ENCODE measurements around the gene MKRN3. TPM values are rescaled to one million over a fixed set of nuclear protein-coding genes. Genes with fewer than 3 reads are reported as not detected.

Gene MKRN3
- total RNA-seq, 2 donors from 2014 or later: 1.8 TPM; not detected in 1

DNA sequence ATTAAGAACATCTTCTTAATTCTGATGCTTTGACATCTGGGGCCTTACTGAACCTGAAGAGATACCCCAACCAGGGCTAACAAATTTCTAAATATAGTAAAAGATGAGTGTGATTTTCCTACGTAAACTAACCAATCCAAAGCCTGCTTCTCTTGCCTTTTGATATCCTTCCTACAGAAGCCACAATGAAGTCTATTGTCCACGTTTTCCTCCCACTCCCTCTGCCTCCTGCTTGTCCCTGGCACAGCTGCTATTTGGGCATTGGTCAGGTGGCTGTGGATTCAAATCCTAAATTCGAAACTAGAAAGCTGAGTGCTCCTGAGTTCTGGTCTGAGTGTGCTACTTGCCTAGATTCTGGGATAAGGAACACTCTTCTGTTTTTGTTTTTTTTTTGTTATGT is 17.4 kb upstream of the MKRN3 start:
- Histone ChIP-seq H3K27ac (no peak overlapping the region), H3K4me3 (no peak overlapping the region), H3K9me3 (no peaks in the 10 kb centered on the region), H3K27me3 (replicated peaks; ENCODE audit: insufficient read depth) (no peaks in the 10 kb centered on the region), H3K36me3 (no peaks in the 10 kb centered on the region), H3K4me1 (replicated peaks) (no peaks in the 10 kb centered on the region)
- intact Hi-C loops (cut with DNase I): no loop called here
- WGBS: 54% methylated on average over 3 of the region's 3 CpGs
- TF ChIP-seq POLR2AphosphoS5 (IDR thresholded peaks at IDR 0.05): no peak
- TF ChIP-seq, protein P1, sequence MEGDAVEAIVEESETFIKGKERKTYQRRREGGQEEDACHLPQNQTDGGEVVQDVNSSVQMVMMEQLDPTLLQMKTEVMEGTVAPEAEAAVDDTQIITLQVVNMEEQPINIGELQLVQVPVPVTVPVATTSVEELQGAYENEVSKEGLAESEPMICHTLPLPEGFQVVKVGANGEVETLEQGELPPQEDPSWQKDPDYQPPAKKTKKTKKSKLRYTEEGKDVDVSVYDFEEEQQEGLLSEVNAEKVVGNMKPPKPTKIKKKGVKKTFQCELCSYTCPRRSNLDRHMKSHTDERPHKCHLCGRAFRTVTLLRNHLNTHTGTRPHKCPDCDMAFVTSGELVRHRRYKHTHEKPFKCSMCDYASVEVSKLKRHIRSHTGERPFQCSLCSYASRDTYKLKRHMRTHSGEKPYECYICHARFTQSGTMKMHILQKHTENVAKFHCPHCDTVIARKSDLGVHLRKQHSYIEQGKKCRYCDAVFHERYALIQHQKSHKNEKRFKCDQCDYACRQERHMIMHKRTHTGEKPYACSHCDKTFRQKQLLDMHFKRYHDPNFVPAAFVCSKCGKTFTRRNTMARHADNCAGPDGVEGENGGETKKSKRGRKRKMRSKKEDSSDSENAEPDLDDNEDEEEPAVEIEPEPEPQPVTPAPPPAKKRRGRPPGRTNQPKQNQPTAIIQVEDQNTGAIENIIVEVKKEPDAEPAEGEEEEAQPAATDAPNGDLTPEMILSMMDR (IDR thresholded peaks at IDR 0.05): no peak
- TF ChIP-seq POLR2A (IDR thresholded peaks at IDR 0.05): no peak
- no peak for DNase-seq (ENCODE audit: low spot score)

DNA sequence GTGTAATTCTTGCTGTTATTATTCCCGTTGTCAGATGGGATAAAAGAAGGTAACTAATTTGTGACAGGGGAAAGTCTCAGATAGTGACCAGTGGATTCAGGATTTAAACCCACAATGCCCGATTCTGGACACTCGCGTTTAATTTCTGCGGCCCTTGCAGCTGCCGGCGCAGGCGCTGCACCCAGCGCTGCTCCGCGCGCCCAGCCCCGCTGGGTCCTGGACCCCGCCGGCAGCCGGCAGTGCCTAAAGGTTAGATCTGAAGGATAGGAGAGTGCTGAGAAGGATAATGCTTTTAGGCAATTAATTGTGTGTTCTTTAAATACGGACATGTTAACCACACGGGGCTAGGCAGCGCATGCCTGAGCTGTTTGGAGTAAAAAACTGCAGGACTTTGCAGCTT is 3.6 kb upstream of the MKRN3 start:
- H3K4me1 ChIP-seq (replicated peaks): no peaks in the 10 kb centered on the region
- WGBS: 58% methylated on average over 19 of the region's 19 CpGs

DNA sequence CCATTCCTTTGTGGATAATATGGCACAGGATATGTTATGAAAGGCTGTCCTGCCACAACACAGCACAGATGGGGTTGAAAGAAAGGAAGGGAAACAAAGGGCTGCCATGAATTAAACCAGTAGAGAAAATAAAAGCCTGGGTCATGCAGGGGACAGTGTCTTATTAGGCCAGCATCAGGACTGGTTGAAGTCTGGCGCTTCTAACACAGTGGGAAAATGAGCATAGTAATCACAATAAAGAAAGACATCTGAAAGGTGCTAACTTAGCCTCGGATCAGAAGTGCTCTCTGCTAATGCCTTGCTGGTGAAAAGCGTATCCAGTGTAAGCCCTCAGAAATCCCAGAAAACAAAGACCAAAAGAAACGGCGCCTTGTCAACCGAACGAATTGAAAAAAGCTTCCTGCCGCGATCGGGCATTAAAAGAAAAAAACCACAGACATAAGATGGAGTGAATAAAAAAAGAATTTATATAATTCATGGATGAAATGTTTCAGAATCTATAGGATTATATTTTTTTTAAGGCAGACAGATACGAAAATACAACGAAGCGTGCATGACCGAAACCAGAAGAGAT is 566 bp upstream of the MKRN3 start:
- no peak overlapping the region for H3K4me3 ChIP-seq
- WGBS: 91% methylated on average over 14 of the region's 14 CpGs

More for the DNA sequence above, 3.6 kb upstream of the MKRN3 start:
- Histone ChIP-seq H3K9me3 (no peaks in the 10 kb centered on the region), H3K27ac (no peak overlapping the region), H3K4me3 (no peak overlapping the region), H3K36me3 (no peaks in the 10 kb centered on the region), H3K27me3 (replicated peaks; ENCODE audit: insufficient read depth) (no peaks in the 10 kb centered on the region)
- TF ChIP-seq, protein P1 (IDR thresholded peaks at IDR 0.05): no peak
- TF ChIP-seq POLR2A (IDR thresholded peaks at IDR 0.05) (no peak), POLR2AphosphoS5 (IDR thresholded peaks at IDR 0.05) (no peak)
- no peak for DNase-seq (ENCODE audit: low spot score)
- intact Hi-C loops (cut with DNase I): no loop called here

DNA sequence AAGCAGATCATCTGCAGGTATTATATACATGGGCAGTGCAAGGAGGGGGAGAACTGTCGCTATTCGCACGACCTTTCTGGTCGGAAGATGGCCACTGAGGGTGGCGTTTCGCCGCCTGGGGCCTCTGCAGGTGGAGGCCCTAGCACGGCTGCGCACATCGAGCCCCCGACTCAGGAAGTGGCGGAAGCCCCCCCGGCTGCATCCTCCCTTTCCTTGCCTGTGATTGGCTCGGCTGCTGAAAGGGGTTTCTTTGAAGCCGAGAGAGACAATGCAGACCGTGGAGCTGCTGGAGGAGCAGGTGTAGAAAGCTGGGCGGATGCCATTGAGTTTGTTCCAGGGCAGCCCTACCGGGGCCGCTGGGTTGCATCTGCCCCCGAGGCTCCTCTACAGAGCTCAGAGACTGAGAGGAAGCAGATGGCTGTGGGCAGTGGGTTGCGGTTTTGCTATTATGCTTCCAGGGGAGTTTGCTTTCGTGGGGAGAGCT is 639 bp downstream of the MKRN3 start:
- no peaks in the 10 kb centered on the region for H3K27me3 ChIP-seq (replicated peaks; ENCODE audit: insufficient read depth)
- no peak for DNase-seq (ENCODE audit: low spot score)
- H3K9me3 ChIP-seq: no peaks in the 10 kb centered on the region
- 91% methylated on average over 22 of the region's 22 CpGs for WGBS
- intact Hi-C loops (cut with DNase I): no loop called here
- no peak overlapping the region for H3K4me3 ChIP-seq
- H3K36me3 ChIP-seq: no peaks in the 10 kb centered on the region
- TF ChIP-seq POLR2A (IDR thresholded peaks at IDR 0.05): no peak
- TF ChIP-seq, protein P1 (IDR thresholded peaks at IDR 0.05): no peak
- no peak for TF ChIP-seq POLR2AphosphoS5 (IDR thresholded peaks at IDR 0.05)
- no peak overlapping the region for H3K27ac ChIP-seq
- H3K4me1 ChIP-seq (replicated peaks): no peaks in the 10 kb centered on the region

More for the DNA sequence above, 566 bp upstream of the MKRN3 start:
- intact Hi-C loops (cut with DNase I): no loop called here
- TF ChIP-seq POLR2A (IDR thresholded peaks at IDR 0.05) (no peak), POLR2AphosphoS5 (IDR thresholded peaks at IDR 0.05) (no peak)
- TF ChIP-seq, protein P1 (IDR thresholded peaks at IDR 0.05): no peak
- no peak for DNase-seq (ENCODE audit: low spot score)
- H3K27me3 ChIP-seq (replicated peaks; ENCODE audit: insufficient read depth): no peaks in the 10 kb centered on the region
- H3K36me3 ChIP-seq: no peaks in the 10 kb centered on the region
- H3K4me1 ChIP-seq (replicated peaks): no peaks in the 10 kb centered on the region
- no peak overlapping the region for H3K27ac ChIP-seq
- no peaks in the 10 kb centered on the region for H3K9me3 ChIP-seq

DNA sequence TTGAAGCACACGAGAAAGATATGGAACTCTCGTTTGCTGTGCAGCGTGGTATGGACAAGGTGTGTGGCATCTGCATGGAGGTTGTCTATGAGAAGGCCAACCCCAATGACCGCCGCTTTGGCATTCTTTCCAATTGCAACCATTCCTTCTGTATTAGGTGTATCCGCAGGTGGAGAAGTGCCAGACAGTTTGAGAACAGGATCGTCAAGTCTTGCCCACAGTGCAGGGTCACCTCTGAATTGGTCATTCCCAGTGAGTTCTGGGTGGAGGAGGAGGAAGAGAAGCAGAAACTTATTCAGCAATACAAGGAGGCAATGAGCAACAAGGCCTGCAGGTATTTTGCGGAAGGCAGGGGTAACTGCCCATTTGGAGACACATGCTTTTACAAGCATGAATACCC is 1.2 kb downstream of the MKRN3 start:
- H3K36me3 ChIP-seq: no peaks in the 10 kb centered on the region
- TF ChIP-seq POLR2A (IDR thresholded peaks at IDR 0.05) (no peak), POLR2AphosphoS5 (IDR thresholded peaks at IDR 0.05) (no peak)
- TF ChIP-seq, protein P1 (IDR thresholded peaks at IDR 0.05): no peak
- DNase-seq (ENCODE audit: low spot score): no peak
- intact Hi-C loops (cut with DNase I): no loop called here
- H3K27ac ChIP-seq: no peak overlapping the region
- no peaks in the 10 kb centered on the region for H3K9me3 ChIP-seq
- H3K4me1 ChIP-seq (replicated peaks): no peaks in the 10 kb centered on the region
- WGBS: 95% methylated on average over 8 of the region's 8 CpGs
- no peaks in the 10 kb centered on the region for H3K27me3 ChIP-seq (replicated peaks; ENCODE audit: insufficient read depth)
- H3K4me3 ChIP-seq: no peak overlapping the region

Measured in prostate gland (tissue), 2 donors.